ENCODE results near the gene UBE2I. TPM values are rescaled to one million over a fixed set of nuclear protein-coding genes. Genes with fewer than 3 reads are reported as not detected.

Gene UBE2I
- total RNA-seq, 1 experiment from 2014 or later = 261 TPM

GRCh38 chr16:1323296-1324239 lies 14.1 kb downstream of the UBE2I start:
- H3K9me3 Mint-ChIP-seq (ENCODE audit: low read depth, unreplicated experiment) = no peaks in the 10 kb centered on the region
- BruUV-seq (replicated peaks) = no TSS peak
- H3K27ac Mint-ChIP-seq (ENCODE audit: unreplicated experiment) = no peak overlapping the region
- no peaks in the 10 kb centered on the region for H3K27me3 Mint-ChIP-seq (ENCODE audit: unreplicated experiment)
- H3K36me3 Mint-ChIP-seq (ENCODE audit: insufficient read depth, unreplicated experiment) = peaks cover 83% of the 10 kb centered on the region
- DNase-seq = no peak
- CTCF ChIA-PET = no interaction called here
- no peak overlapping the region for H3K4me3 Mint-ChIP-seq (ENCODE audit: low read depth, unreplicated experiment)
- TF ChIP-seq, protein P1, sequence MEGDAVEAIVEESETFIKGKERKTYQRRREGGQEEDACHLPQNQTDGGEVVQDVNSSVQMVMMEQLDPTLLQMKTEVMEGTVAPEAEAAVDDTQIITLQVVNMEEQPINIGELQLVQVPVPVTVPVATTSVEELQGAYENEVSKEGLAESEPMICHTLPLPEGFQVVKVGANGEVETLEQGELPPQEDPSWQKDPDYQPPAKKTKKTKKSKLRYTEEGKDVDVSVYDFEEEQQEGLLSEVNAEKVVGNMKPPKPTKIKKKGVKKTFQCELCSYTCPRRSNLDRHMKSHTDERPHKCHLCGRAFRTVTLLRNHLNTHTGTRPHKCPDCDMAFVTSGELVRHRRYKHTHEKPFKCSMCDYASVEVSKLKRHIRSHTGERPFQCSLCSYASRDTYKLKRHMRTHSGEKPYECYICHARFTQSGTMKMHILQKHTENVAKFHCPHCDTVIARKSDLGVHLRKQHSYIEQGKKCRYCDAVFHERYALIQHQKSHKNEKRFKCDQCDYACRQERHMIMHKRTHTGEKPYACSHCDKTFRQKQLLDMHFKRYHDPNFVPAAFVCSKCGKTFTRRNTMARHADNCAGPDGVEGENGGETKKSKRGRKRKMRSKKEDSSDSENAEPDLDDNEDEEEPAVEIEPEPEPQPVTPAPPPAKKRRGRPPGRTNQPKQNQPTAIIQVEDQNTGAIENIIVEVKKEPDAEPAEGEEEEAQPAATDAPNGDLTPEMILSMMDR (IDR thresholded peaks at IDR 0.05; ENCODE audit: unreplicated experiment) = no peak
- intact Hi-C loops (cut with micrococcal nuclease; ENCODE audit: unreplicated experiment) = no loop called here
- H3K4me1 Mint-ChIP-seq (ENCODE audit: low read depth, unreplicated experiment) = no peaks in the 10 kb centered on the region

DNA sequence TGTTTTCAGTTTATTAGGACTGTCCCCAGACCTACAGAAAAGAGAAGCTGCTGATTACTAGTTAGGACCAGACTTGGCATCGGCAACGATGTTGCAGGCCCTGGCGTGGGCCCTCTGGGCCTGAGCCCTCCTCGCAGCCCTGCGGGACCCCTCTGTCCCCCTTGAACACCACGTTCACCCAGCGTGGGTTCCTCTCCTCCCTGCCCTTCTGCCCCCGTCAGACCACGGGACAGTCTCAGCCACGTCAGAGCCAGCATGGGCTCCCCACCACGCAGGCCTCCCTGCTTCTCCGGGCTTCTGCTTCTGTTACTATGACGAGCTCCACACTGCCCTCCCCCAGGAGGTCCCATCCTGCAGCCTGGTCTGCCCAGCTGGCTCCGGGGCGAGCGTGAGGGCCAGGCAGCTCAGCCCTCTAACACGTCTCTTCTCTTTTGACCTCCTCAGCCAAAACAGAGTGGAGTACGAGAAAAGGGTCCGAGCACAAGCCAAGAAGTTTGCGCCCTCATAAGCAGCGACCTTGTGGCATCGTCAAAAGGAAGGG lies 14.9 kb downstream of the UBE2I start:
- DNase-seq = no peak
- TF ChIP-seq, protein P1 (IDR thresholded peaks at IDR 0.05; ENCODE audit: unreplicated experiment) = no peak
- no peak overlapping the region for H3K27ac Mint-ChIP-seq (ENCODE audit: unreplicated experiment)
- peaks cover 75% of the 10 kb centered on the region for H3K36me3 Mint-ChIP-seq (ENCODE audit: insufficient read depth, unreplicated experiment)
- H3K4me1 Mint-ChIP-seq (ENCODE audit: low read depth, unreplicated experiment) = no peaks in the 10 kb centered on the region
- no peaks in the 10 kb centered on the region for H3K9me3 Mint-ChIP-seq (ENCODE audit: low read depth, unreplicated experiment)
- no peak overlapping the region for H3K4me3 Mint-ChIP-seq (ENCODE audit: low read depth, unreplicated experiment)
- CTCF ChIA-PET = no interaction called here
- intact Hi-C loops (cut with micrococcal nuclease; ENCODE audit: unreplicated experiment) = no loop called here
- no peaks in the 10 kb centered on the region for H3K27me3 Mint-ChIP-seq (ENCODE audit: unreplicated experiment)
- BruUV-seq (replicated peaks) = no TSS peak

GRCh38 chr16:1325261-1325660 lies 15.8 kb downstream of the UBE2I start:
- Mint-ChIP-seq H3K27me3 (ENCODE audit: unreplicated experiment) (no peaks in the 10 kb centered on the region), H3K9me3 (ENCODE audit: low read depth, unreplicated experiment) (no peaks in the 10 kb centered on the region), H3K36me3 (ENCODE audit: insufficient read depth, unreplicated experiment) (peaks cover 66% of the 10 kb centered on the region), H3K4me3 (ENCODE audit: low read depth, unreplicated experiment) (no peak overlapping the region), H3K4me1 (ENCODE audit: low read depth, unreplicated experiment) (no peaks in the 10 kb centered on the region), H3K27ac (ENCODE audit: unreplicated experiment) (no peak overlapping the region)
- TF ChIP-seq, protein P1 (IDR thresholded peaks at IDR 0.05; ENCODE audit: unreplicated experiment) = no peak
- no TSS peak for BruUV-seq (replicated peaks)
- DNase-seq = no peak
- intact Hi-C loops (cut with micrococcal nuclease; ENCODE audit: unreplicated experiment) = no loop called here
- CTCF ChIA-PET = no interaction called here

GRCh38 chr16:1325673-1326371 lies 16.4 kb downstream of the UBE2I start:
- no peak overlapping the region for H3K4me3 Mint-ChIP-seq (ENCODE audit: low read depth, unreplicated experiment)
- peaks cover 61% of the 10 kb centered on the region for H3K36me3 Mint-ChIP-seq (ENCODE audit: insufficient read depth, unreplicated experiment)
- H3K27me3 Mint-ChIP-seq (ENCODE audit: unreplicated experiment) = no peaks in the 10 kb centered on the region
- no peaks in the 10 kb centered on the region for H3K9me3 Mint-ChIP-seq (ENCODE audit: low read depth, unreplicated experiment)
- TF ChIP-seq, protein P1 (IDR thresholded peaks at IDR 0.05; ENCODE audit: unreplicated experiment) = no peak
- no TSS peak for BruUV-seq (replicated peaks)
- CTCF ChIA-PET = interaction anchor here (1.1 kb wide), 1 partner anchor 16 kb away, joined by 3 read pairs; the partner anchor contains the start of gene UBE2I
- no peak for DNase-seq
- H3K27ac Mint-ChIP-seq (ENCODE audit: unreplicated experiment) = no peak overlapping the region
- intact Hi-C loops (cut with micrococcal nuclease; ENCODE audit: unreplicated experiment) = no loop called here
- H3K4me1 Mint-ChIP-seq (ENCODE audit: low read depth, unreplicated experiment) = no peaks in the 10 kb centered on the region

All from Calu3 (cell line).